HepG2 (cell line): ENCODE results near the gene CKLF. TPM values are rescaled to one million over a fixed set of nuclear protein-coding genes. Genes with fewer than 3 reads are reported as not detected.

Source experiments
- CREBL2 ChIP-seq: sonication (generic); formaldehyde crosslinking; IDR thresholded peaks from 2 replicates; pipeline ENCODE4 v1.8.1; 2023; ENCODE audit warnings: missing genetic modification reagents, mild to moderate bottlenecking, borderline replicate concordance
- GATA4 ChIP-seq: sonication (generic); IDR thresholded peaks from 2 replicates; pipeline ENCODE4 v1.6.1; 2016; ENCODE audit warnings: antibody characterized with exemption, low read depth, borderline replicate concordance
- HNRNPL ChIP-seq: fragments of 200-400 bp; formaldehyde crosslinking; IDR thresholded peaks from 2 replicates; pipeline ENCODE4 v1.6.1; 2017; ENCODE audit warnings: mild to moderate bottlenecking, low read depth, low read length
- ZBED4 ChIP-seq: sonication (generic); formaldehyde crosslinking; IDR thresholded peaks from 2 replicates; pipeline ENCODE4 v1.4.0; 2020; ENCODE audit warnings: missing genetic modification reagents, borderline replicate concordance
- ZNF724P ChIP-seq: sonication (generic); formaldehyde crosslinking; IDR thresholded peaks from 2 replicates; pipeline ENCODE4 v1.8.0; 2022; ENCODE audit warnings: missing genetic modification reagents, borderline replicate concordance
- ZSCAN21 ChIP-seq: sonication (generic); formaldehyde crosslinking; IDR thresholded peaks from 2 replicates; pipeline ENCODE4 v1.8.0; 2022; ENCODE audit warnings: mild to moderate bottlenecking, missing genetic modification reagents, moderate library complexity, borderline replicate concordance
- polyA plus RNA-seq, 8 experiments: library from polyadenylated mRNA; depleted of rRNA in 3 of 8; stranded (reverse) in 7 of 8; unstranded in 1 of 8; fragments of >200 nt; fragmentation: Illumina TruSeq in 4 of 8; extraction: Trizol in 4 of 8; gene quantifications; 2 replicates each; pipeline versions ENCODE4 v1.2.1 to v1.2.3, GENCODE V29; 2011 to 2016; ENCODE audit warnings: low read depth in 4 of 8, missing spikeins in 1 of 8, mixed read lengths in 1 of 8; ENCODE audit not compliant: insufficient read depth in 1 of 8
- total RNA-seq, 5 experiments: library from RNA; depleted of rRNA; stranded (reverse); fragments of >200 nt; fragmentation: Illumina TruSeq; extraction: Trizol; gene quantifications; 2 replicates each; pipeline ENCODE4 v1.2.3, GENCODE V29; 2016; ENCODE audit warnings: low read depth in 1 of 5
- TF ChIP-seq, protein P1 (sequence below): sonication (generic); formaldehyde crosslinking; IDR thresholded peaks from 2 replicates; pipeline ENCODE4 v1.4.0; 2020; ENCODE audit warnings: missing genetic modification reagents, borderline replicate concordance
- TF ChIP-seq, protein P2 (sequence below): sonication (generic); formaldehyde crosslinking; IDR thresholded peaks from 2 replicates; pipeline ENCODE4 v1.5.1; 2020; ENCODE audit warnings: missing genetic modification reagents, mild to moderate bottlenecking, borderline replicate concordance

The CKLF gene
- total and polyA plus RNA-seq, 2 of the 13 experiments (the other 11 are each of a cell fraction or from before 2014, with no cell fraction given), result 120 to 167 TPM

GRCh38 chr16:66516509-66516807 lies 35.9 kb upstream of the CKLF start (continued):
- TF ChIP-seq ZBED4 (peak; percentile 9; the same call in 1 of the 2 replicates), GATA4 (0 out of 2 replicates have a peak, but pooled peaks have one; percentile 37), CREBL2 (CRISPR knock-in tag) (0 out of 2 replicates have a peak, but pooled peaks have one; percentile 31), HNRNPL (peak; percentile 95), ZNF724P (CRISPR knock-in tag) (no peak), ZSCAN21 (peak; percentile 98)
- TF ChIP-seq, protein P1, sequence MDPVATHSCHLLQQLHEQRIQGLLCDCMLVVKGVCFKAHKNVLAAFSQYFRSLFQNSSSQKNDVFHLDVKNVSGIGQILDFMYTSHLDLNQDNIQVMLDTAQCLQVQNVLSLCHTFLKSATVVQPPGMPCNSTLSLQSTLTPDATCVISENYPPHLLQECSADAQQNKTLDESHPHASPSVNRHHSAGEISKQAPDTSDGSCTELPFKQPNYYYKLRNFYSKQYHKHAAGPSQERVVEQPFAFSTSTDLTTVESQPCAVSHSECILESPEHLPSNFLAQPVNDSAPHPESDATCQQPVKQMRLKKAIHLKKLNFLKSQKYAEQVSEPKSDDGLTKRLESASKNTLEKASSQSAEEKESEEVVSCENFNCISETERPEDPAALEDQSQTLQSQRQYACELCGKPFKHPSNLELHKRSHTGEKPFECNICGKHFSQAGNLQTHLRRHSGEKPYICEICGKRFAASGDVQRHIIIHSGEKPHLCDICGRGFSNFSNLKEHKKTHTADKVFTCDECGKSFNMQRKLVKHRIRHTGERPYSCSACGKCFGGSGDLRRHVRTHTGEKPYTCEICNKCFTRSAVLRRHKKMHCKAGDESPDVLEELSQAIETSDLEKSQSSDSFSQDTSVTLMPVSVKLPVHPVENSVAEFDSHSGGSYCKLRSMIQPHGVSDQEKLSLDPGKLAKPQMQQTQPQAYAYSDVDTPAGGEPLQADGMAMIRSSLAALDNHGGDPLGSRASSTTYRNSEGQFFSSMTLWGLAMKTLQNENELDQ (CRISPR knock-in tag), result 0 out of 2 replicates have a peak, but pooled peaks have one; percentile 6
- TF ChIP-seq, protein P2, sequence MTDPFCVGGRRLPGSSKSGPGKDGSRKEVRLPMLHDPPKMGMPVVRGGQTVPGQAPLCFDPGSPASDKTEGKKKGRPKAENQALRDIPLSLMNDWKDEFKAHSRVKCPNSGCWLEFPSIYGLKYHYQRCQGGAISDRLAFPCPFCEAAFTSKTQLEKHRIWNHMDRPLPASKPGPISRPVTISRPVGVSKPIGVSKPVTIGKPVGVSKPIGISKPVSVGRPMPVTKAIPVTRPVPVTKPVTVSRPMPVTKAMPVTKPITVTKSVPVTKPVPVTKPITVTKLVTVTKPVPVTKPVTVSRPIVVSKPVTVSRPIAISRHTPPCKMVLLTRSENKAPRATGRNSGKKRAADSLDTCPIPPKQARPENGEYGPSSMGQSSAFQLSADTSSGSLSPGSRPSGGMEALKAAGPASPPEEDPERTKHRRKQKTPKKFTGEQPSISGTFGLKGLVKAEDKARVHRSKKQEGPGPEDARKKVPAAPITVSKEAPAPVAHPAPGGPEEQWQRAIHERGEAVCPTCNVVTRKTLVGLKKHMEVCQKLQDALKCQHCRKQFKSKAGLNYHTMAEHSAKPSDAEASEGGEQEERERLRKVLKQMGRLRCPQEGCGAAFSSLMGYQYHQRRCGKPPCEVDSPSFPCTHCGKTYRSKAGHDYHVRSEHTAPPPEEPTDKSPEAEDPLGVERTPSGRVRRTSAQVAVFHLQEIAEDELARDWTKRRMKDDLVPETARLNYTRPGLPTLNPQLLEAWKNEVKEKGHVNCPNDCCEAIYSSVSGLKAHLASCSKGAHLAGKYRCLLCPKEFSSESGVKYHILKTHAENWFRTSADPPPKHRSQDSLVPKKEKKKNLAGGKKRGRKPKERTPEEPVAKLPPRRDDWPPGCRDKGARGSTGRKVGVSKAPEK (CRISPR knock-in tag), result 0 out of 2 replicates have a peak, but pooled peaks have one; percentile 39
